Activated T-helper 2 cell treated with anti-CD3 and anti-CD28 coated beads, Interferon-gamma antibody, Interleukin-2, Interleukin-4, amounts not matched to agents 10 μg/mL and 5 μg/mL and 100 μg/mL, durations not matched to agents 14 hours and 24 hours and 36 hours (primary cell): ENCODE results near the gene GTF3C2. TPM values are rescaled to one million over a fixed set of nuclear protein-coding genes. Genes with fewer than 3 reads are reported as not detected.
"Not testable (repeated sequence)": the region's sequence is repeated elsewhere in the genome, so short reads cannot be mapped to it uniquely, and the experiment has no call there.

Experiments
- DNase-seq: peaks from one replicate; pipeline ENCODE4 v3.0.0; 2021; ENCODE audit warnings: low spot score
- H3K27ac Mint-ChIP-seq: one replicate; pipeline ENCODE4 v1.8.0; 2021; ENCODE audit warnings: mixed read lengths
- H3K27me3 Mint-ChIP-seq: one replicate; pipeline ENCODE4 v1.8.0; 2021; ENCODE audit warnings: low read depth, mixed read lengths
- H3K36me3 Mint-ChIP-seq: one replicate; pipeline ENCODE4 v1.8.0; 2021; ENCODE audit warnings: low read depth, mixed read lengths
- H3K4me1 Mint-ChIP-seq: one replicate; pipeline ENCODE4 v1.8.0; 2021; ENCODE audit warnings: low read depth, mixed read lengths
- H3K4me3 Mint-ChIP-seq: one replicate; pipeline ENCODE4 v1.8.0; 2021; ENCODE audit warnings: low read depth, mild to moderate bottlenecking, moderate library complexity, mixed read lengths
- H3K9me3 Mint-ChIP-seq: one replicate; pipeline ENCODE4 v1.8.0; 2021; ENCODE audit warnings: mixed read lengths
- intact Hi-C: fragments of 100-400 bp; cut with micrococcal nuclease; formaldehyde crosslinking; loops from one replicate; pipeline ENCODE4 v1.15.1; 2023
- total RNA-seq: library from RNA; stranded (reverse); gene quantifications from 2 replicates; pipeline ENCODE4 v1.2.3, GENCODE V29; 2022

GTF3C2 gene
- total RNA-seq, 1 donor from 2014 or later, result 66.9 TPM

DNA sequence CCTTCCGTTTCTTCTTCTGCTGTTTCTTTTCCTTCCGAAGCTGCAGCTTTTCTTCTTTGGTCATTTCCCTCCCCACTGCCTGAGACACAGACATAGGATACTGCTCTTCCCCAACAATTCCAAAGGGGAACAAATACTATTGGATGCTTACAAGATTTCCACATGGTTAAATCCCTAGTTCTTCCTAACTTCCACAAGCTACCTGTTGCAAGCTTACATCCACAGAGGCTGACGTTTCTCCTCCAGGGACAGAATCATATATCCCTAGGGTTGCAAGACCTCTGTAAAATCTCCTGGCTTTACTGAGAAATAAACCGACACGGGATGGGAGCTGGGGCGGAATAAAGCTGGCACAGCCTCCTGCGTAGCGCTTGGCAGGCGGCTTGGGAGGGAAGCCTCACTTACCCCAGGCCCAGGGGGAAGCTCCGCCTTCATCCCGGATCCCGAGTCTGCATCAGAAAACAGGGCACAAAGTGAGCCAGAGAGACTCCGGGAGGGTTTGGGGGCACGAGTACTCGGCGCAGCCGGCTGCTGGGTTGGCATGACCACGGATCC, 13.0 kb upstream of the GTF3C2 start:
- no peaks in the 10 kb centered on the region for H3K9me3 Mint-ChIP-seq

GRCh38 chr2:27363933-27364332, 7.4 kb upstream of the GTF3C2 start:
- H3K27me3 Mint-ChIP-seq, result no peaks in the 10 kb centered on the region
- H3K27ac Mint-ChIP-seq, result no peak overlapping the region
- no peak for DNase-seq
- H3K4me3 Mint-ChIP-seq, result no peak overlapping the region
- H3K4me1 Mint-ChIP-seq, result peaks cover 8% of the 10 kb centered on the region
- H3K9me3 Mint-ChIP-seq, result no peaks in the 10 kb centered on the region
- intact Hi-C loops, result no loop called here
- H3K36me3 Mint-ChIP-seq, result peaks cover 56% of the 10 kb centered on the region

More for the DNA sequence above, 13.0 kb upstream of the GTF3C2 start:
- Mint-ChIP-seq H3K4me1 (peaks cover 23% of the 10 kb centered on the region), H3K36me3 (peaks cover 74% of the 10 kb centered on the region), H3K4me3 (peak overlapping the region; percentile 90), H3K27ac (peak overlapping the region; percentile 82), H3K27me3 (no peaks in the 10 kb centered on the region)
- no peak for DNase-seq
- intact Hi-C loops, result loop anchor here (1.0 to 5.0 kb wide), 8 partner anchors 11 to 287 kb away; partner anchors contain the start of genes ATRAID, GTF3C2, MPV17 and NRBP1

- Mint-ChIP-seq H3K36me3 (peaks cover 54% of the 10 kb centered on the region), H3K27me3 (no peaks in the 10 kb centered on the region), H3K9me3 (no peaks in the 10 kb centered on the region), H3K4me1 (peaks cover 13% of the 10 kb centered on the region), H3K4me3 (no peak overlapping the region), H3K27ac (no peak overlapping the region)
- no peak for DNase-seq
- intact Hi-C loops, result no loop called here
These were observed 6.3 kb upstream of the GTF3C2 start for GRCh38 chr2:27362678-27363420.

DNA sequence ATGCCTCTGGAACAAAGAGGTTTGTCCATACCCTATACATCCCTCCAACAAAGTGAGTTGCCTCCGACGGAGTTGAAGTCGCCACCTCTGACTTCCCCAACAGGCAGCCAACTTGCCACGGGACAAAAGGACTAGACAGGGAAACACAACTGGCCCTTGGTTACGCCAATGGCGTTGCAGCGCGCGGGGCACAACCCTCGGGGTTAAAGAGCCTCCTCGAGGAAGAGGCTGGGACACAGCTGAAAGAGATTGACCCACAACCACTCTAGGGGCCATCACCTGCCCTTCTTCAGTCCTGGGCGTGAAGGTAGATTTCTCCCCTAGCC, 545 bp downstream of the GTF3C2 start:
- H3K4me1 Mint-ChIP-seq, result peaks cover 33% of the 10 kb centered on the region
- H3K4me3 Mint-ChIP-seq, result peak overlapping the region; percentile 100
- peak overlapping the region; percentile 98 for H3K27ac Mint-ChIP-seq
- no peaks in the 10 kb centered on the region for H3K27me3 Mint-ChIP-seq
- intact Hi-C loops, result loop anchor here (1.0 to 2.0 kb wide), 6 partner anchors 14 to 283 kb away; partner anchors contain the start of genes CAD, EIF2B4, MPV17 and NRBP1
- no peak for DNase-seq
- H3K9me3 Mint-ChIP-seq, result no peaks in the 10 kb centered on the region
- peaks cover 31% of the 10 kb centered on the region for H3K36me3 Mint-ChIP-seq

DNA sequence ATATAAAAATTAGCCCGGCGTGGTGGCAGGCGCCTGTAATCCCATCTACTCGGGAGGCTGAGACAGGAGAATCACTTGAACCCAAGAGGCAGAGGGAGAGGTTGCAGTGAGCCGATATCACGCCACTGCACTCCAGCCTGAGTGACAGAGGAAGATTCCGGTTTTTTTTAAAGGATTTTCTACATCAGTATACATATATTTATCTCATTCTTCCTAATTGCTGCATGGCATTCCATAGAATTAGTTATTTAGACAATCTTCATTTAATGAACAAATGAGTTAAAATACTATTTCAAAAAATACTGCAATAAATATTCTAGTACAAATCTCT, 2.0 kb downstream of the GTF3C2 start:
- Mint-ChIP-seq H3K27me3 (no peaks in the 10 kb centered on the region), H3K4me1 (peaks cover 38% of the 10 kb centered on the region), H3K36me3 (peaks cover 30% of the 10 kb centered on the region), H3K4me3 (peak overlapping the region; percentile 53), H3K9me3 (no peaks in the 10 kb centered on the region), H3K27ac (peak overlapping the region; percentile 13)
- no peak for DNase-seq
- intact Hi-C loops, result no loop called here

GRCh38 chr2:27353762-27354596, 2.6 kb downstream of the GTF3C2 start:
- no peaks in the 10 kb centered on the region for H3K9me3 Mint-ChIP-seq
- peak overlapping the region; percentile 53 for H3K4me3 Mint-ChIP-seq
- H3K27me3 Mint-ChIP-seq, result no peaks in the 10 kb centered on the region
- peaks cover 38% of the 10 kb centered on the region for H3K4me1 Mint-ChIP-seq
- H3K27ac Mint-ChIP-seq, result peak overlapping the region; percentile 13
- DNase-seq, result no peak
- intact Hi-C loops, result no loop called here
- peaks cover 33% of the 10 kb centered on the region for H3K36me3 Mint-ChIP-seq

GRCh38 chr2:27353386-27353761, 3.2 kb downstream of the GTF3C2 start:
- H3K9me3 Mint-ChIP-seq, H3K4me3 Mint-ChIP-seq, intact Hi-C loops, H3K27me3 Mint-ChIP-seq, DNase-seq, H3K27ac Mint-ChIP-seq: not testable (repeated sequence)
- peaks cover 29% of the 10 kb centered on the region for H3K36me3 Mint-ChIP-seq
- H3K4me1 Mint-ChIP-seq, result peaks cover 34% of the 10 kb centered on the region

- DNase-seq, result no peak
- intact Hi-C loops, result loop anchor here (1.0 kb wide), 2 partner anchors 18 to 286 kb away; partner anchors contain the start of genes EIF2B4 and SNX17
- peak overlapping the region; percentile 9 for H3K27ac Mint-ChIP-seq
These were observed 4.6 kb downstream of the GTF3C2 start for GRCh38 chr2:27351802-27352598.

DNA sequence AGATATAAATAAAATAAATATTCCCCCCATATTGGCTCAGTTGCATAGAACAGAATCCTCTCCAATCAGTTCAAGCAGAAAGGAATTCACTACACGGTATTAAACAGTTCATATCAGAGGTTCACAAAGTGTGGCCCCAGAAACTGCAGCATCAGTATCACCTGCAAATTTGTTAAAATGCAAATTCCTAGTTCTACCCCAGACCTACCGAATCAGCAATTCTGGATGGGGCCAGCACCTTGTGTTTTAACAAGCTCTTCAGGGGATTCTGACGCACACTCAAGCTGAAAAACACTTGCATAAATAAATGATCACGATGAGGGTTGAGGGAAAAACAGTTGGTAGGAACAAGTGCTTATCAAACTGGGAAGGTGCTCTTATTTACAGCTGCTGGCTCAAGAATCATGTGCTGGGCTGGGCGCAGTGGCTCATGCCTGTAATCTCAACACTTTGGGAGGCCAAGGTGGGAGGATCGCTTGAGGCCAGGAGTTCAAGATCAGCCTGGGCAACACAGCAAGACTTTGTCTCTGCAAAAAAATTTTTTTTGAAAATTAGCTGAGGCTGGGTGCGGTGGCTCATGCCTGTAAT, 6.4 kb downstream of the GTF3C2 start:
- intact Hi-C loops, result no loop called here

More at GRCh38 chr2:27351802-27352598, 4.6 kb downstream of the GTF3C2 start:
- H3K9me3 Mint-ChIP-seq, result no peaks in the 10 kb centered on the region
- no peak overlapping the region for H3K4me3 Mint-ChIP-seq
- no peaks in the 10 kb centered on the region for H3K27me3 Mint-ChIP-seq
- peaks cover 29% of the 10 kb centered on the region for H3K36me3 Mint-ChIP-seq
- H3K4me1 Mint-ChIP-seq, result peaks cover 29% of the 10 kb centered on the region

GRCh38 chr2:27347641-27348040, 8.9 kb downstream of the GTF3C2 start:
- Mint-ChIP-seq H3K27ac (no peak overlapping the region), H3K27me3 (no peaks in the 10 kb centered on the region), H3K4me1 (peaks cover 17% of the 10 kb centered on the region), H3K36me3 (peaks cover 37% of the 10 kb centered on the region), H3K9me3 (no peaks in the 10 kb centered on the region), H3K4me3 (no peak overlapping the region)
- intact Hi-C loops, result no loop called here
- no peak for DNase-seq

More for the DNA sequence above, 6.4 kb downstream of the GTF3C2 start:
- H3K9me3 Mint-ChIP-seq, result no peaks in the 10 kb centered on the region
- no peak overlapping the region for H3K4me3 Mint-ChIP-seq
- H3K27me3 Mint-ChIP-seq, result no peaks in the 10 kb centered on the region
- no peak for DNase-seq
- H3K27ac Mint-ChIP-seq, result no peak overlapping the region
- H3K4me1 Mint-ChIP-seq, result peaks cover 25% of the 10 kb centered on the region
- H3K36me3 Mint-ChIP-seq, result peaks cover 27% of the 10 kb centered on the region

GRCh38 chr2:27336173-27336572, 20.4 kb downstream of the GTF3C2 start:
- H3K27ac Mint-ChIP-seq, result no peak overlapping the region
- H3K9me3 Mint-ChIP-seq, result no peaks in the 10 kb centered on the region
- H3K36me3 Mint-ChIP-seq, result peaks cover 57% of the 10 kb centered on the region
- no peaks in the 10 kb centered on the region for H3K4me1 Mint-ChIP-seq
- H3K4me3 Mint-ChIP-seq, result no peak overlapping the region
- intact Hi-C loops, result no loop called here
- H3K27me3 Mint-ChIP-seq, result no peaks in the 10 kb centered on the region
- DNase-seq, result no peak

DNA sequence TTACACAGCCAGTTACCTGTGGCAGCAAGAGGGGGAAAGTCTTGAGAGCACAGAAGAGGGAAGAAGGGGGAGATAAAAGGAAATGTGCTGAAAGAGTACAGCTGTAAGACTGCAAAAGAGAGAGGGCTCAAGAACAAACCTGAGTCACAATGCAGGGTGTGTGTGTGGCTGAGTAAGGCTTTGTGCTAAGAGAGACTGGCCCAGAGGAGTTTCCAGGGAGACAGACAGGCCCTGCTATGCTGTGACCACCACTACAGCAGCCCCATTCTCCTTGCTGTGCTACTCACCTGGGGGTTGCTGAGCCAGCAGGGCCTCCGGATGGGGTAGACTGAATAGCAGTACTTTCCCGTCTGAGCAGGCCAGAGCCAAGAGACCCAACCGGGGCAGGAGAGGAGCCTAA, 21.3 kb downstream of the GTF3C2 start:
- intact Hi-C loops, result no loop called here
- Mint-ChIP-seq H3K27me3 (no peaks in the 10 kb centered on the region), H3K4me3 (no peak overlapping the region), H3K4me1 (no peaks in the 10 kb centered on the region), H3K9me3 (no peaks in the 10 kb centered on the region), H3K36me3 (peaks cover 56% of the 10 kb centered on the region), H3K27ac (no peak overlapping the region)
- no peak for DNase-seq
